ENCODE data around the gene UMAD1.
"Not testable (repeated sequence)": the region's sequence is repeated elsewhere in the genome, so short reads cannot be mapped to it uniquely, and the experiment has no call there.

The UMAD1 gene

DNA sequence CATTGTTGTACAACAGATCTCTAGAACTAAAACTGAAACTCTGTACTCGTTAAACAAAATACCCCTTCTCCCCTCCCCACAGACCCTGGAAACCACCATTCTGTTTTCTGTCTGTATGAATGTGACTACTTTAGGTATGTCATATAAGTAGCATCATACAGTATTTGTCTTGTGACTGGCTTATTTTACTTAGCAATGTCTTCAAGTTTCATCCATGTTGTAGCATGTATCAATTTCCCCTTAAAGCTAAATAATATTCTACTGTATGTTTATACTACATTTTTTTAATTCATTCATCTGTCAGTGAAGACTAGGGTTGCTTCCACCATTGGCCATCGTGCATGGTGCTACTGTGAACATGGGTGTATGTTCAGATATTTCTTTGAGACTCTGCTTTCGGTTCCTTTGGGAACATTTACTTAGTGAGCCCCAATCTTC, 149.0 kb downstream of the UMAD1 start:
- TF ChIP-seq POLR2A (IDR thresholded peaks at IDR 0.05; ENCODE audit: low read depth, low read length), result no peak
- DNase-seq (ENCODE audit: insufficient read length, low spot score) (no peak), FAIRE-seq (peak; percentile 23)

DNA sequence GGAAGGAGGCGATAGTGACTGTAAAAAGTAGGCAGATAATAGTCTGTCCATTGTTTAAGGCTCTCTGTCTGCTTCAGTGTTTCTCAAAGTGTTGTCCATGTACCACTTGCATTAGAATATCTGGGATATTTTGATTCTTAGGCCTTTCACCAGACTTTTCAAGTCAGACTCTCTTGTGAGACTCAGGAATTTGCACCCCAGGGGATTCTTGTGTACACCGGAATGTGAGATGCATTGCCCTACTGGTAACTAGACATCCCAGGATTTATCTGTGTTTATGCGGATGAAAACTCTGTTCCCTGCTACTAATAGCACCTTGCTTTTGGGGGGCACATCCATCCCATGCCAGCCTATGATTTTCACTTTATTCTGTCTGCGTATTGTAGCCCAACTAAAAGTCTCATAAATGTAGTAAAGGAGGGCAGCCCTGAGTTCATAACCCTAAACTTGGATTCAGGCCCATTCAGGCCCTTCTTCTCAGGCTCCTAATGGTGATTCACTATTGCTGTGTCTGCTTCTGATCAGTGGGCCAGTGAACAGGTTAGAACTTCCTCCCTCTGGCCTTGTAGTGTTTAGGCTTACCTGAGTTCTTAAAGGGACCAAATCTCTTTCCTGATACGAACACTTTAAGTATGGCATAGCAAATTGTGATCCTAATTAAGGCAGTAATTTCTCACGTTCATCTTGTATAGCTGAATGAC, 149.6 kb downstream of the UMAD1 start:
- TF ChIP-seq POLR2A (IDR thresholded peaks at IDR 0.05; ENCODE audit: low read depth, low read length), result no peak
- DNase-seq (ENCODE audit: insufficient read length, low spot score) (no peak), FAIRE-seq (peak; percentile 48)

DNA sequence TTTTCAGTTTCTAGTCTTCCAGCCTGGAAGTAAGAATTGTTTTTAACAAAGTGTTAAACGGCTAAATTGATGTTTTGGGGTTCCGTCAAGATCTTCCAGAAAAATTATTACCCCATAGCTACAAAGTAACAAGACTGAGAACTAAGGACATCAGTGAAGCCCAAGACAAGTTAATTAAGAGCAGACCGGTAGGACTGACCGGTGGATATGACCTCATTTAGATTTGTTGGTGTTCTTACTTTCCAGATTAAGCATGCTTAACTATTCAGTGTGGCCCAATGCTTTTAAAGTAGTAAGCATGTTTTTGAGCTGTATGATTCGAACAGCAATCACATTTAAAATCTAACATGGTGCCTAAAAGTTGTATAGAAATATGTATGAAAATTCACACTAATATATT, 151.0 kb downstream of the UMAD1 start:
- no peak for FAIRE-seq

DNA sequence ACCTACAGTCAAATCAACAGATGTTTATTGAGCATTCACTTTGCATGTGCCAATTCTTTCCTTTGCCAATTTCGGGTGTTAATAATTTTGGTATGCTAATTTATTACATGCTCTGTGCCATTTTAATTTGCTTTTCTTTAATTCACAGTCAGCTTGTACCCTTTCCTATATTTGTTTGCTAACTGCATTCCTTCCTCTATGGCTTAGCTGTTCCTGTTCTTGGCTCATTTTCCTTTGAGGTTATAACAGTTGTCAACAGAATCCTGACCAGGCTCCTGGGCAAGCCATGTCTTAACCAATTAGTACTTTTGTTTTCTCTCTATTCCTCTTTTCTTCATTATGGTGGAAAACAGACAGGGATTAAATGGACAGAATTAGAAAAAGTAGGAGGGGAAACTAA, 151.5 kb downstream of the UMAD1 start:
- FAIRE-seq, result no peak
- no peak for DNase-seq (ENCODE audit: insufficient read length, low spot score)
- TF ChIP-seq POLR2A (IDR thresholded peaks at IDR 0.05; ENCODE audit: low read depth, low read length), result no peak

More for the DNA sequence above, 151.0 kb downstream of the UMAD1 start:
- TF ChIP-seq POLR2A (IDR thresholded peaks at IDR 0.05; ENCODE audit: low read depth, low read length), result no peak
- DNase-seq (ENCODE audit: insufficient read length, low spot score), result no peak

DNA sequence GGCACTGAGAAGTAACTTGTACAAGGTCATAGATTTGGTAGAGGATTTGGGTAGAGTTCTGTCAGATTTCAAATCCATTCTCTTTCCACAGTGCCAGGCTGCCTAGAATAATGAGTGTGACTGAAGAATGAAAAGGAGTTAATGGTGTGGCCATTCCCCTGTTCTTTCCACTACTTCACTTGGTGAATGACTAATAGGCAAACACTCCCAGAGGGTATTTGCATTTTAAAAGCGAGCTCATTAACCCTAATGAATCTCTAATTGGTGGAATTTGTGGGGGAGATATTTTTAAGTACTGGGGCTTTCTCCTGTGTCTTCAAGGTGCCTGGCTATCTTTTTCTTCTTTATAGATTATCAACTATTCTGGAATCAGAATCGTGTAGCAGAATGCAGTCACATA, 152.7 kb downstream of the UMAD1 start:
- FAIRE-seq (no peak), DNase-seq (ENCODE audit: insufficient read length, low spot score) (no peak)
- no peak for TF ChIP-seq POLR2A (IDR thresholded peaks at IDR 0.05; ENCODE audit: low read depth, low read length)

DNA sequence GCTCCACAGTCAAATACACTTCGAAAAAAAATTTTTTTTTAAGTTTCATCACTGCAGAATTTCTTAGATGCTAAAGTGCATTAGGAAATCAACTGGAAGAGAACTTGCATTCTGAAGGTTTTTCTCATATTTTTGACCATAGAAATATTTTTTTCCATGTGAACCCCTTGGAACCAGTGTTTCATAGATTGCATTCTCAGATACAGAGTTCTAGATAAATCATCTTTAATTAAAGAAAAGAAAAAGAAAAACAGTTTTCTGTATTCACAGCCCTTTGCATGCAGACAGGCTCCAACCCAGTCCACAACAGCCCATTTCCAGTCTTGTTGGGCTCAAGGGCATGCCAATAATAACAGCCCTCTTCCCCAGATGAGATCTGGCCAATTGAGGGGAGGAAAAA, 153.4 kb downstream of the UMAD1 start:
- no peak for FAIRE-seq
- no peak for TF ChIP-seq POLR2A (IDR thresholded peaks at IDR 0.05; ENCODE audit: low read depth, low read length)
- no peak for DNase-seq (ENCODE audit: insufficient read length, low spot score)

DNA sequence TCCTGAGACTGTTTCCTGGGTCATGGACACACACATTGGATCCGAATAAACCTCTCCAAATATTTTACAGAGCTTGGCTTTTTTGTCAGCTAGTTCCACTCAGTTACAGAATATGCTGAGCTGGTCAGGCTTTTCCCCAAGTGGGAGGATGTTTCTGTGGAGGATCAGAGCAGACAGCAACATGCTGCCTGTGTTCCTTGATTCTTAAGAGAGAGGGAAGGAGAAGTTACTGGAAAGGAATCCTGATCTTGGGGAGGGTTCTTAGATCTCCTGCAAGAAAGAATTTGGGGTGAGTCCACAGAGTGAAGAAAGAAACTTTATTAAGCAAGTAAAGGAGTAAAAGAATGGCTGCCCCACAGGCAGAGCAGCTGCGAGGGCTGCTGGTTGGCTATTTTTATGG, 154.7 kb downstream of the UMAD1 start:
- FAIRE-seq (no peak), DNase-seq (ENCODE audit: insufficient read length, low spot score) (no peak)
- no peak for TF ChIP-seq POLR2A (IDR thresholded peaks at IDR 0.05; ENCODE audit: low read depth, low read length)

DNA sequence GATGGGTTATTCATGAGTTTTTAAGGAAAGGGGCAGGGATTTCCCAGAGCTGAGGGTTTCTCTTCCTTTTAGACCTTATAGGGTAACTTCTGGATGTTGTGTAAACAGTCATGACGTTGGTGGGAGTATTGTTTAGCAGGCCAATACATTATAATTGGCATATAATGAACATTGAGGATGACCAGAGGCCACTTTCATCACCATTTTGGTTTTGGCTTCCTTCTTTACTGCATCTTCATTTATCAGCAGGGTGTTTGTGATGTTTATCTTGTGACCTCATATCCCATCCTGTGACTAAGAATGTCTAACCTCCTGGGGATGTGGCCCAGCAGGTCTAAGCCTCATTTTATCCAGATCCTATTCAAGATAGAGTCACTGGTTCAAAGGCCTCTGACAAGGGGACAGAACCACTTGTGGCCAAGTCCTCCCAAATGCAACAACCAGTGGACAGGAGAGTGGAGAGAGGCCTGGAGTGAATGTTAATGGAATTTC, 155.1 kb downstream of the UMAD1 start:
- FAIRE-seq, result peak; percentile 96
- no peak for TF ChIP-seq POLR2A (IDR thresholded peaks at IDR 0.05; ENCODE audit: low read depth, low read length)
- DNase-seq (ENCODE audit: insufficient read length, low spot score), result peak; percentile 47

DNA sequence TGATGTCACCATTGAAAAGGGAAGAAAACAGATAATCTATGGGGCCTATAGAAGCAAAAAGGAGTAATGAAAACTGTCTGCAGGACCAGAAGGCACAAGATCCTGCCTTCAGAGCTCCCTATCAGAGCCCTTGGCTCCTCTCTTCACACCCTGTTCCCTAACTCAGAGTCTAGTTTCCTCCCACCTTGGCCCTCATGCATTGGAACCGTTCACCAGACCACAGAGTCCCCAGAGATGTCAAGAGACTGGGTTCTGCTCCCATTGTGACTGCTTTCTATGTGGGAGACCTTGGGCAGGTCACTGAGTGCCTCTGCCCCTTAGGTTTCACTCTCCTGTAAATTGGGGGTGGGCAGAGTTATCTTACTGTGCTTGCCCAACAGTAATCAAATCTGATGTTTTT, 158.0 kb downstream of the UMAD1 start:
- TF ChIP-seq POLR2A (IDR thresholded peaks at IDR 0.05; ENCODE audit: low read depth, low read length), result no peak
- DNase-seq (ENCODE audit: insufficient read length, low spot score) (no peak), FAIRE-seq (no peak)

DNA sequence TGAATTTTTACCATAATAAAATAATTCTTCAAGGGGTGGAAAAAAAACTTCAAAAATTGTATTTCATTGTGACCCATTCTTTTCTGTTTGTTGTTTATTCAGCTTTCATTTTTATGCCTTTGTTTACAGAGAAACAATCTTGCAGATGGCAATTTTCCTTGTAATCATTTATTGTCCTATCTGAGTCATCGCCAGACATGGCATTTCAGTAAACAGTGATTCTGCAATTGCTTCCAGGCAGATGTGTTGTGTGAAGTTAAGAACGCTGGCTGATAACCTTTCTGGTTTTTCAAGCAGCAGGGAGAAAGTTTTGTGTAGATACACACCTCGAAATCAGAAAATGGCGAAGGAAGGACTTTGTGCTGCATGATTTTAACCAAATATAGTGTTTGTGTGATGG, 158.6 kb downstream of the UMAD1 start:
- no peak for TF ChIP-seq POLR2A (IDR thresholded peaks at IDR 0.05; ENCODE audit: low read depth, low read length)
- DNase-seq (ENCODE audit: insufficient read length, low spot score), result no peak
- FAIRE-seq, result no peak

DNA sequence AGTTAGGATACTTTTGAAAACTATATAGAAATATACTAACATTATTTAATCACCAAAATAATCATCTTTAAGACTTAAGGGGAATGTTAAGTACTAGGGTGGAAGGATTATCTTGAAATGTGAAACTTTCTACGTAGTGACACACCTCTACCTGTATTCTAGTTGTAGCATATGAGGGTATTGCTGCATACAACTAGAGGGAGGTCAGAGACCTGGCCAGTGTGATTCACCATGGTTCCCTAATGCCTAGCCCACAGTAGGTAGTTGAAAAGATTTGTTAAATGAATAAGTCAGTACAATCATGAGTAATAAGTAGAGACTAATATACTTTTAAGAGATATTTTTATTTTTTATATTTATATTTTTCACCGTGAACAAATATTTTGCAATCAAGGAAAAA, 162.0 kb downstream of the UMAD1 start:
- FAIRE-seq, result no peak
- DNase-seq (ENCODE audit: insufficient read length, low spot score), result no peak
- no peak for TF ChIP-seq POLR2A (IDR thresholded peaks at IDR 0.05; ENCODE audit: low read depth, low read length)

DNA sequence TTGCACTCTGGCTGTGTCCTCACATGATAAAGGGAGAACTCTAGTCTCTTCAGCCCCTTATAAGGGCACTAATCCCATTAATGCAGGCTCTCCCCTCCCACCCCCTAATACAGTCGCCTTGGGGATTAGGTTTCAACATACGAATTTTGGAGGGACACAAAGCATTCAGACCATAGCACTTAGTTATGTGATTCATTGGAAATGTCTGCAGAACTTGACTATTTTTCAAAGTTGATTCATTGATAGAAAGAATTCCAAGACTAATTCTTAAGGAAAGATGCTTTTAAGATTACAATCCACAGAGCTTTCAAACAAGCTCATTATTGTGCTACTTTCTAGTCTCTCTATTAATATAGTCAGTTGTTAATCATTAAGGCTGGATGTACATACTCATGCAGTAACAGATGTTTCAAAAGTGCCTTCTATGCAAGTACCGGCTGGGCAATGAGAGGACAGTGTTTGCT, 163.2 kb downstream of the UMAD1 start:
- no peak for FAIRE-seq
- TF ChIP-seq POLR2A (IDR thresholded peaks at IDR 0.05; ENCODE audit: low read depth, low read length), result no peak
- no peak for DNase-seq (ENCODE audit: insufficient read length, low spot score)

DNA sequence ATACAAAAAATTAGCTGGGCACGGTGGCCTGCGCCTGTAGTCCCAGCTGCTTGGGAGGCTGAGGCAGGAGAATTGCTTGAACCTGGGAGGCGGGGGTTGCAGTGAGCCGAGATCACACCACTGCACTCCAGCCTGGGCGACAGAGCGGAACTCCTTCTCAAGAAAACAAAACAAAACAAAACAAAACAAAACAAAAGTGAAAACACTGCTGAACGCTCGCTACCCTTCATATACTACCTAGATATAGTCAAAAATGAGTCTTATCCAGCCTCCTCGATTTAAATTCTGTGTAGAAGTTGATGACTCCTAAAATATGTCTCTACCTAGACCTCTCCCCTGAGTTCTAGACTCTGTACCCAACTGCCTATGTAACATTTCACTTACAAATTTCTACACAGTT, 164.3 kb downstream of the UMAD1 start:
- DNase-seq (ENCODE audit: insufficient read length, low spot score); FAIRE-seq: not testable (repeated sequence)

DNA sequence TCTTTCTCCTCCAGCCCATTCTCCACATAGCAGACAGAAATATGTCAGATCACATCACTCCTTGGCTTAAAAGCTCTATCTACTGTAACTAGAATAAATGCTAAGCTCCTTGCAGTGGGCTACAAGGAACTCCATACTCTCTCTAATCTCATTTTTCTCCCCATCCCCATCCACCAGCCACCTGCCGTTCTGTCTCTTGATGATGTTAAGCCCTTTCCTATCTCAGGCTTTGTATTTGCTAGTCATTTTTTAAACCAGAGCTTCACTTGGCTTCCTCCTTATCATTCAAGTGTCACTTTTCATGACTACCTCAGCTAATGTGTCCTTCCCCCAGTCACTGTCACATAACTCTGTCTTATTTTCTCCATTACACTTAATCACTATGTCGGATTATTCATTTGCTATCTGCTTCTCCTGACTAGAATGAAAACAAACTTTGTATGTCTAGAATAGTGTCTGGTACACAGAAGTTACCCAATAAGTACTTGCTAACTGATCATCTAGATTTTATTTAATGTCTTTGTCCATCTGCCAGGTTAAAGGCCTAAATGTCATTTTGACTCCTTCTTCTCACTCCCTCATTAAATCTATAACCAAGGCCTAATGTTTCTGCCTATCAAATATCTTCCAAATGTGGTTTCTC, 165.1 kb downstream of the UMAD1 start:
- DNase-seq (ENCODE audit: insufficient read length, low spot score) (no peak), FAIRE-seq (peak; percentile 77)
- TF ChIP-seq POLR2A (IDR thresholded peaks at IDR 0.05; ENCODE audit: low read depth, low read length), result no peak

DNA sequence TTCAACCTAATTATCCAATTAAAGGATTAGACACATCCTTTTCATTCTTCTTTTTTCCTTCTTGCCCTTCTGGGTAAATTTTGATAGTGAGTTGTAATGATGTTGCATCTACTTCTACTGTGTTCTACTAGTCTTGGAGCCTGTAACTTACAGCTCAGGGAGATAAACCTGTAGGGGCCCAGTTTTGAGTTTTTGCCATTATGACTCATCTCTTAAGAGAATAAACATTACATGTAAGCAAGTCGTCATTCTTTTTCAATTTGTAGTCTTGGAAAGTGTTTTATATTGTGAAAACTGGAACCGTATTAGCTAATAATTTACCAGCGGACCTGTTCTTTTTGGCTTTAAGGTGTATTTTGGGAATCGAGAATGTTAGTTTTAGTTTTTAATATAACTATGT, 167.6 kb downstream of the UMAD1 start:
- DNase-seq (ENCODE audit: insufficient read length, low spot score) (no peak), FAIRE-seq (peak; percentile 96)
- TF ChIP-seq POLR2A (IDR thresholded peaks at IDR 0.05; ENCODE audit: low read depth, low read length), result no peak
